GM19324 (cell line): ENCODE results near the gene NAA16.
"Not testable (repeated sequence)": the region's sequence is repeated elsewhere in the genome, so short reads cannot be mapped to it uniquely, and the experiment has no call there.

ENCODE experiments used
- ATAC-seq: cut with Tn5 transposase; IDR thresholded peaks from one replicate; pipeline ENCODE4 v1.9.1; 2021; ENCODE audit warnings: mild to moderate bottlenecking, moderate library complexity; ENCODE audit not compliant: unreplicated experiment, low FRiP score

Gene NAA16

GRCh38 chr13:41310963-41311405 is at the start of gene NAA16:
Gene NAA16, plus strand, starts transcription at chr13:41311267. Its CDS starts 262 bp downstream, at chr13:41311529.
- peak; percentile 81 for ATAC-seq

DNA sequence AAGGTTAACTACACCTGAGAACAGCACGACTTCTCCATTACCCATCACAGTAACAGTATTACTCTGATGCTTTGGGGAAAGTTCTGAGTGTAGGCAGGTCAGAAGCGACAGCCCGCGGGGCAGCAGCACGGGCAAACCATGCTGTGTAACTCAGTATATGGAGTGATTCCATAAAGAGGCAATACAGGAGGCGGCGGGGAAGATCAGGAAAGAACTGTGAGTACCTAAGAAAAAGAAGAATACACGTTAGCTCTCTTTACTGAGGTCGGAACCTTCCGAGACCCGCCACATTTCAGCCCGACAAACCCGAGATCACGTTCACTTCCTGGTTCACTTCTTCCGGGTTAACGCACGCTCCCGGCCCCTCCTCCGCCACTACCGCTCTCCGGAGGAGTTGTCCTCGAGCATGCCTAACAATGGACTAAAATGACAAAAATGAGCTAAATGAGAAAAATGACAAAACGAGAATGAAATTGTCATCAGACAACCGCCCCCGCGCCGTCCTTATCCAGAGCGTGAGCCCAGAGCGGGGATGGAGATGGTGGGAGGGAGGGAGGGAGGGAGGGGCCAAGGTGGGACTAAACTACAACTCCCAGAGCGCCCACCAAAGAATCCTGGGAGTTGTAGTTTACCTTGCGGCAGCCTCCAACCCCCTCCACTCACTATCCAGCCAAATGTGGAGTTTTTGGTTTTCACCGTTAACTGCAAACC is 47.7 kb upstream of the NAA16 start, which contains the start of gene MTRF1:
Gene MTRF1, minus strand, starts transcription at position 316 of the 711 bp plus-strand sequence. CDS start 2,669 bp downstream, outside the sequence.
- peak; percentile 99 for ATAC-seq

- ATAC-seq, result no peak
These were observed 44.0 kb upstream of the NAA16 start for GRCh38 chr13:41267106-41267505.

GRCh38 chr13:41268764-41269163 is 42.3 kb upstream of the NAA16 start:
- ATAC-seq, result no peak

GRCh38 chr13:41271456-41272285 is 39.4 kb upstream of the NAA16 start:
- no peak for ATAC-seq

GRCh38 chr13:41273831-41274441 is 37.1 kb upstream of the NAA16 start:
- ATAC-seq, result no peak

DNA sequence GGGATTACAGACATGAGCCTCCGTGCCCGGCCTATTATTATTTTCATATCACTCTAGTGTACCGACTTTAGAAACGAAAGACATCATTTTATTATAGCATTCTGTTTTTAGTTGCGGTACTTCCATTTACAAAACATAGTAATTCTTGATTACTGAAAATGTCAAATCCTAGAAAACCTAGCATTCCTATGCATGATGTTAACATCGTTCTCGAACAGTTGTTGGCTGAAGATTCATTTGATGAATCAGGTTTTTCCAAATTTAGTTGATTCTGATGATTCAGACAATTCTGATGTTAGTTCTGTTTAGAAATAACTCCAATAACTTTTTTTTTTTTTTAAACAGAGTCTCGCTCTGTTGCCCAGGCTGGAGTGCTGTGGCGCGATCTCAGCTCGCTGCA is 36.2 kb upstream of the NAA16 start:
- no peak for ATAC-seq

- no peak for ATAC-seq
These were observed 34.2 kb upstream of the NAA16 start for GRCh38 chr13:41276824-41277223.

GRCh38 chr13:41279156-41279555 is 31.9 kb upstream of the NAA16 start:
- ATAC-seq, result not testable (repeated sequence)

DNA sequence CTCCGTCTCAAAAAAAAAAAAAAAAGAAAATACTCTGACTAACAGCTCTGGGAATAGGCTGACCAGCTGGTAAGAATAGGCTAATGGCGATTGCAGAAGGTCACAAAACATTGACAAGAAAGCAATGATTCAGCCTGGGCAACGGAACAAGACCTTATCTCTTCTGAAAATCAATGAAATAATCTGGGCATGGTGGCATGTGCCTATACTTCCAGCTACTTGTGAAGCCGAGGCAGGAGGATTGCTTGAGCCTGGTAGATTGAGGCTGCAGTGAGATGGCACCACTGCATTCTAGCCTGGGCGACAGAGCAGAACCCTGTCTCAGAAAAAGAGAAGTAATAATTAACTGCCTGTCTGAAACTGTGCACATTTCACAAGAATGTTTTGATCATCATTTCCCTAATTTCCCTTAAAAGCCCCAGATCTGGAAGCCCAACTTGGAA is 28.9 kb upstream of the NAA16 start:
- ATAC-seq, result no peak

DNA sequence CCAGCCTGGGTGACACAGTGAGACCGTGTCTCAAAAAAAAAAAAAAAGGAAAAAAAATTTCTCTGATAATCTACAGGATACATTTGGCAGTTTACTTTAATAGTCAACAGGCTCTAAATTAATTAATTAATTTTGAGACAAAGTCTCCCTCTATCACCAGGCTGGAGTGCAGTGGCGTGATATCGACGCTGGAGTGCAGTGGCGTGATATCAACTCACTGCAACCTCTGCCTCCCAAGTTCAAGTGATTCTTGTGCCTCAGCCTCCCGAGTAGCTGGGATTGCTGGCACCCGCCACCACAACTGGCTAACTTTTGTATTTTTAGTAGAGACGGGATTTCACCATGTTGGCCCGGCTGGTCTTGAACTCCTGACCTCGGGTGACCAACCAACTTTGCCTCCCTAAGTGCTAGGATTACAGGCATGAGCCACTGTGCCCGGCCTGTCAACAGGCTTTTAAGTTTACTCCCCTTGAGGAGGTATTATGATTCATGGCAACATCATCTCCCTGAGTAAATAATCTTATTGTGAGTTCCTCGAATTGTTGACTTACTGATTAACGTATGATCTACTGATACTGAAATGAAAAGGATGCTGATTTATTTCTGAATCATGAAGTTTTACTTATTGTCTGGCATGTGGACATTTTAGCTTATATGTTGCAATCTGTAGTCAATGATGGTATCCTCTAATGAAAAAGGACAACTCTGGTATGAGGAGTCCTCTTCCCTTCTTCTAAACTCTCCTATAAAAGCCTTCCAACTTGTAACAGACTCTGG is 26.4 kb upstream of the NAA16 start:
- no peak for ATAC-seq

DNA sequence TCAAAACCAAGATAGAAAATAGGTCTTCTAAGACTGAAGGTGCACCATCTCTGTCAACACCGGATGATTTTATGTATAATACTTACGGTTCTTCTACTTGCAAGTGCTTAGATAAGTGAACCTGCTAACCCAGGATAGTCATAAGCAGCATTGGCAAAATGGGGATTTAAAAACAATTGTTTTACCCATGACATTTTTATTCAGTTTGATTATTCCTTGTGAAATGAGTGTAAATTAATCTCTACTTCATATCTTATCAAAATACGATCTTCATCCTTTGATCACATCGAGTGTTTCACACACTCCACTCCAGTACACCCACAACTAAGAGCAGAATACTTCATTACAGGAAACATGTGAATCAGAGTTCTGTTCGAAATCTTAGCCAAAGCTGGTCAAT is 24.7 kb upstream of the NAA16 start:
- no peak for ATAC-seq

DNA sequence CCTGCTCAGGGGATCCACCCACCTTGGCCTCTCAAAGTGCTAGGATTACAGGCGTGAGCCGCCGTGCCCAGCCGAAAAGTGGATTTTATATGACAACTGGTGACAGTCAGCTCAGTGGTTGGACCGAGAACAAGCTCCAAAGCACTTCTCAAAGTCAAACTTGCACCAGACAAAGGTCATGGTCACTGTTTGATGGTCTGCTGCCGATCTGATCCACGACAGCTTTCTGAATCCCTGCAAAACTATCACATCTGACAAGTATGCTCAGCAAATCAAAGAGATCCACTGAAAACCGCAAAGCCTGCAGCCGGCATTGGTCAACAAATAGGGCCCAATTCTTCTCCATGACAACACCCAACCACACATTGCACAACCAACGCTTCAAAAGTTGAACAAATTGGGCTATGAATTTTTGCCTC is 21.6 kb upstream of the NAA16 start:
- no peak for ATAC-seq

DNA sequence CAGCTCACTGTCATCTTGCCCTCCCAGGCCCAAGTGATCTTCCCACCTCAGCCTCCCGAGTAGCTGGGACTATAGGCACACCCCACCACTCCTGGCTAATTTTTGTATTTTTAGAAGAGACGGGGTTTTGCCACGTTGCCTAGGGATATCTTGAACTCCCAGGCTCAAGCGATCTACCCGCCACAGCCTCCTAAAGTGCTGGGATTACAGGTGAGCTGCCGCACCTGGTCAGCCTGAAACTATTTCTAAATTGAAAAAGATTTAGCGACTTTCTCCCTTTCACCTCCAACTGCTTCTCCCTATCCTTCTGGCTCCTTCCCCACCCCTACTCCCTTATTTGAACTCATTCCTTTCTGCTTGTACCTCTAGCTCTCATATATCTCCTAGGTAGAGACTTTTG is 19.8 kb upstream of the NAA16 start:
- ATAC-seq, result no peak

DNA sequence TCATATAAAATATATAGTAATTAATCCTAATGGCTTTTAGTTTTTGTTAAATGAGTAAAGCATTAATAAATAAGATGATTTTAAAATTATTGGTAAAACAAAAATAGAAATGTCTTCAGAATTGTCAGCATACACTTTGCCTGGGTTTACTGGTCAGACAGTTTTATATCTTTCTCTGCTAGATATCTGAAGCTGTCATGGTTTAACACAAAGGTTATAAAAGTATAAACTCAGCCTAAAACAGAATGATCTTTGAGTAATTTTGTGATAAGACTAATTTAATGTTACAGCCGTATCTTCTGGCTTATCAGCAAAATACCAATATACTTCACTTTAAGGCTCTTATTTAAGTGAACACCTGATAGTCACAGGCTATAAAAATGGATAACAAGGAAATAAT is 17.8 kb upstream of the NAA16 start:
- ATAC-seq, result no peak

DNA sequence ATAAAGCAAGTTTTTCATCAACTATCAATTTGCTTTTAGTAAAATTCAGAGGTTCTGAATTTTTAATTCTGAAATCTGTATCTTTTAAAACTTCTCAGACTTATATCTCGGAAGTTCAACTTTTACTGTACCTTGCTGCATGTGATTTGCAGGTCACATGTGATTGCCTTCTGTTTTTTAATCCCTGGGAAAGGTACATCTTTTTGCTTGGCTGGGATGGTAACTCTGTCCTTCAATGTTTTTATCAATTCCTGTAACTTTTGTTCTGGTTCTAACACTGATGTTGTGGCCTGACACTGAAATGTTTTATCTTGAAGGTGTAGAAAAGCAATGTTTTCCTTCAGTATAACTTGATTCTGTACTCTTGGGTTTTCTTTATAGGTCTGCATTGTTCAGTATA is 16.2 kb upstream of the NAA16 start:
- no peak for ATAC-seq

GRCh38 chr13:41295973-41296372 is 15.1 kb upstream of the NAA16 start:
- no peak for ATAC-seq

DNA sequence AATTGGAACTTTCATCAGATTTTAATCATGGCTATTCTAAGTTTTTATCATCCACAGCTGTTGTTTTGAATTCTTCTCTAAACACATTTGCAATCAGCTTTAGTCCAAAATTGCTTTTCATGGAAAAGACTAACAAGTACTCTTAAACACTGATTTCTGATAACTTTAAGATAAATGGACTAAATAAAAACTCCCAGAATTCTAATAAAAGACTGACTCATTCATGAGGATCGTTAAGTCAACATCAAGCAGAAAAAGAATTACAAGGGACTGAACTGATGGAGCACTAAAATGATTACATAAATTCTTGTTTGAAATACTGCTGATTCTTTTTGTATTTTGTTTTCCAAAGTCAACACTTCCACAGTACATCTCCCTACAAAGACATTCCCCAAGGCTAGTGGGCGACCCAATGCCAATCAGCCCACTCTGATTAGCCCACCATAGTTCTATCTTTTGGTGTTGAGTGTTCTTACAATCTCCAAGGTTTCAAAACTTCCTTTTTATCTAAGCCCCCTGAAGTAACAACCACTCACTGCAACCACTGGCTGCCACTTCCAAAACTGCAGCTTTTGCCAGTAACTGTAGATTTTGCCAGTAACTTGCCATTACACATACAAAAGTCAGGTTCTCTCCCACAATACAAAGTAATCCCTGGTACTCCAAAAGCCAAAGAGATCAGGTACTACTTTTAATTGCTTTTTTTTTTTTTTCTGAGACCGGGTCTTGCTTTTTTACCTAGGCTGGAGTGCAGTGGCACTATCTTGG is 14.0 kb upstream of the NAA16 start:
- ATAC-seq, result no peak

- ATAC-seq, result no peak
These were observed 11.6 kb upstream of the NAA16 start for GRCh38 chr13:41299316-41300094.
